GM18861 (cell line): ENCODE data around the gene PLCB1.

Experiments
- ATAC-seq: cut with Tn5 transposase; IDR thresholded peaks from one replicate; pipeline ENCODE4 v1.9.1; 2021; ENCODE audit not compliant: unreplicated experiment

Gene PLCB1

GRCh38 chr20:8394308-8394945 is 262.4 kb downstream of the PLCB1 start:
- peak; percentile 75 for ATAC-seq

GRCh38 chr20:8395956-8396355 is 263.9 kb downstream of the PLCB1 start:
- no peak for ATAC-seq

- ATAC-seq = no peak
Measured at GRCh38 chr20:8398263-8399051, 266.4 kb downstream of the PLCB1 start.

GRCh38 chr20:8399947-8400346 is 267.9 kb downstream of the PLCB1 start:
- peak; percentile 99 for ATAC-seq

- ATAC-seq = no peak
Measured at GRCh38 chr20:8400486-8400885, 268.4 kb downstream of the PLCB1 start.

- ATAC-seq = no peak
Measured at GRCh38 chr20:8401556-8401955, 269.5 kb downstream of the PLCB1 start.

- ATAC-seq = no peak
Measured at GRCh38 chr20:8402798-8403197, 270.7 kb downstream of the PLCB1 start.

- no peak for ATAC-seq
Measured at GRCh38 chr20:8404912-8405635, 273.0 kb downstream of the PLCB1 start.

- ATAC-seq = no peak
Measured at GRCh38 chr20:8406391-8406790, 274.3 kb downstream of the PLCB1 start.

GRCh38 chr20:8408587-8409307 is 276.7 kb downstream of the PLCB1 start:
- ATAC-seq = no peak

GRCh38 chr20:8413691-8414090 is 281.6 kb downstream of the PLCB1 start:
- no peak for ATAC-seq

GRCh38 chr20:8414586-8415274 is 282.7 kb downstream of the PLCB1 start:
- no peak for ATAC-seq

GRCh38 chr20:8421981-8422380 is 289.9 kb downstream of the PLCB1 start:
- no peak for ATAC-seq

GRCh38 chr20:8423482-8423881 is 291.4 kb downstream of the PLCB1 start:
- ATAC-seq = no peak

GRCh38 chr20:8424010-8424409 is 291.9 kb downstream of the PLCB1 start:
- ATAC-seq = no peak

GRCh38 chr20:8425016-8425415 is 292.9 kb downstream of the PLCB1 start:
- ATAC-seq = no peak

GRCh38 chr20:8425802-8426201 is 293.7 kb downstream of the PLCB1 start:
- no peak for ATAC-seq

- no peak for ATAC-seq
Measured at GRCh38 chr20:8427419-8428040, 295.5 kb downstream of the PLCB1 start.

GRCh38 chr20:8428988-8429387 is 296.9 kb downstream of the PLCB1 start:
- no peak for ATAC-seq
